ENCODE data around the gene ANKS1A. TPM values are rescaled to one million over a fixed set of nuclear protein-coding genes. Genes with fewer than 3 reads are reported as not detected.
"Not testable (repeated sequence)": the region's sequence is repeated elsewhere in the genome, so short reads cannot be mapped to it uniquely, and the experiment has no call there.

ANKS1A gene
- total RNA-seq, 1 experiment from 2014 or later, result 35.0 TPM

DNA sequence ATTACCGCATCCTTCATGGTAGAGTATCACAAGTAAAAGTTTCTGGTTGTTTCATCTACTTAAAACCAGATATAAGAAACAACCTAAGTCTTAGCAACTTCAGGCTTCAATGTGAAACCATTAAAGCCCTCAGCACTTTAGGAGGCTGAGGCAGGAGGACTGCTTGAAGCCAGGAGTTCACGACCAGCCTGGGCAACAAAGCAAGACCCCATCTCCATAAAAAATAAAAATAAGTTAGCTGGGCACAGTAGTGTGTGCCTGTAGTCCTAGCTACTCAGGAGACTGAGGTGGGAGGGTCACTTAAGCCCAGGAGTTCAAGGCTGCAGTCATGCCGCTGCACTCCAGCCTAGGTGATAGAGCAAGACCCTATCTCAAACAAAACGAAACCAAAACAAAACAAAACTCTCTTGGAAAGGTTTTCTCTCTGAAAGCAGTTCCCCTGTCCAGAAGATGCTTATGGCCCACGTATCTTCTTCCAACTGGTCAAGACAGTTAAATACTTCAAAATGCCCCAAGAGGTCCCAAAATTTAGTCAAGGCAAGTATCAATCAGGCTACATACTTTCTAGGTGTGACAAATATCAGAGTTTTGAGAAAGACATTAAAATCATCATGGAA, 11.1 kb upstream of the ANKS1A start:
- POLR2A ChIA-PET, result no interaction called here
- peaks cover 17% of the 10 kb centered on the region for H3K4me1 Mint-ChIP-seq
- DNase-seq (ENCODE audit: low spot score), result no peak

DNA sequence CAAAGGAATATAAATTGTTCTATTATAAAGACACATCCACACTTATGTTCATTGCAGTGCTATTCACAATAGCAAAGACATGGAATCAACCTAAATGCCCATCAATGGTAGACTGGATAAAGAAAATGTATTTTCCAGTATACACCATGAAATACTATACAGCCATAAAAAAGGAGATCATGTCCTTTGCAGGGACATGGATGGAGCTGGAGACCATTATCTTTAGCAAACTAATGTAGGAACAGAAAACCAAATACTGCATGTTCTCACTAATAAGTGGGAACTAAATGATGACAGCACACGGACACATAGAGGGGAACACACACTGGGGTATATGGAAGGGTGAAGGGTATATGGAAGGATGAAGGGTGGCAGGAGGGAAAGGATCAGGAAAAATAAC, 5.0 kb upstream of the ANKS1A start:
- CTCF ChIA-PET; DNase-seq (ENCODE audit: low spot score); H3K27me3 Mint-ChIP-seq (ENCODE audit: low read depth); POLR2A ChIA-PET; H3K4me3 Mint-ChIP-seq; ATAC-seq; H3K9me3 Mint-ChIP-seq; H3K27ac Mint-ChIP-seq; H3K4me1 Mint-ChIP-seq: not testable (repeated sequence)
- H3K36me3 Mint-ChIP-seq, result peaks cover 36% of the 10 kb centered on the region

More for the DNA sequence above, 11.1 kb upstream of the ANKS1A start:
- peak; percentile 50; the same call in 1 of the 2 replicates for TF ChIP-seq ZNF121 (CRISPR knock-in tag; IDR thresholded peaks at IDR 0.05)
- TF ChIP-seq GRHL2 (CRISPR knock-in tag; IDR thresholded peaks at IDR 0.05; ENCODE audit: insufficient replicate concordance, severe bottlenecking), result no peak
- Mint-ChIP-seq H3K27me3 (ENCODE audit: low read depth) (no peaks in the 10 kb centered on the region), H3K27ac (no peak overlapping the region), H3K36me3 (peaks cover 39% of the 10 kb centered on the region), H3K4me3 (no peak overlapping the region), H3K9me3 (no peaks in the 10 kb centered on the region)
- CTCF ChIA-PET, result no interaction called here
- no peak for ATAC-seq

DNA sequence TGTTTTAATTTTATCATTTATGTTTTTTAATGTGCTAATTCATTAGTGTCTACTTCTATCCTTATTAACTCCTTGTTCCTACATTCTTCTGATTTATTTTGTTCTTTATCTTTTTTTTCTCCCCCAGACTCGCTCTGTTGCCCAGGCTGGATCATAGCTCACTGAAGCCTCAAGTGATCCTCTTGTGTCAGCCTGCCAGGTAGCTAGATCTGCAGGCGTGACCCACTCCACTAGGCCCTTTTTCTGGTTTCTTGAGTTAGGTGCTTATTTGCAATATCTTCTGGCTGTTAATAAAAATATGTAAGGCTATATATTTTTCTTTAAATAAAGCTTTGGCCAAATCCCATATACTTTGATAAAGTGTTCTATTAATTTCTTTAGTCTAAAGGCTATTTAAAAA, 4.1 kb upstream of the ANKS1A start:
- DNase-seq (ENCODE audit: low spot score) (no peak), ATAC-seq (no peak)
- Mint-ChIP-seq H3K36me3 (peaks cover 29% of the 10 kb centered on the region), H3K4me1 (peaks cover 4% of the 10 kb centered on the region), H3K27ac (no peak overlapping the region), H3K4me3 (no peak overlapping the region), H3K9me3 (peaks cover 3% of the 10 kb centered on the region; the same call in 1 of the 2 replicates), H3K27me3 (ENCODE audit: low read depth) (no peaks in the 10 kb centered on the region)
- ChIA-PET CTCF (no interaction called here), POLR2A (no interaction called here)
- no peak for TF ChIP-seq FOXP1 (CRISPR knock-in tag; IDR thresholded peaks at IDR 0.05; ENCODE audit: borderline replicate concordance)
- TF ChIP-seq, protein P1, sequence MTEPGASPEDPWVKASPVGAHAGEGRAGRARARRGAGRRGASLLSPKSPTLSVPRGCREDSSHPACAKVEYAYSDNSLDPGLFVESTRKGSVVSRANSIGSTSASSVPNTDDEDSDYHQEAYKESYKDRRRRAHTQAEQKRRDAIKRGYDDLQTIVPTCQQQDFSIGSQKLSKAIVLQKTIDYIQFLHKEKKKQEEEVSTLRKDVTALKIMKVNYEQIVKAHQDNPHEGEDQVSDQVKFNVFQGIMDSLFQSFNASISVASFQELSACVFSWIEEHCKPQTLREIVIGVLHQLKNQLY (CRISPR knock-in tag; IDR thresholded peaks at IDR 0.05), result no peak
- no peak for TF ChIP-seq SP1 (CRISPR knock-in tag; conservative IDR thresholded peaks at IDR 0.05)
- TF ChIP-seq, protein P2, sequence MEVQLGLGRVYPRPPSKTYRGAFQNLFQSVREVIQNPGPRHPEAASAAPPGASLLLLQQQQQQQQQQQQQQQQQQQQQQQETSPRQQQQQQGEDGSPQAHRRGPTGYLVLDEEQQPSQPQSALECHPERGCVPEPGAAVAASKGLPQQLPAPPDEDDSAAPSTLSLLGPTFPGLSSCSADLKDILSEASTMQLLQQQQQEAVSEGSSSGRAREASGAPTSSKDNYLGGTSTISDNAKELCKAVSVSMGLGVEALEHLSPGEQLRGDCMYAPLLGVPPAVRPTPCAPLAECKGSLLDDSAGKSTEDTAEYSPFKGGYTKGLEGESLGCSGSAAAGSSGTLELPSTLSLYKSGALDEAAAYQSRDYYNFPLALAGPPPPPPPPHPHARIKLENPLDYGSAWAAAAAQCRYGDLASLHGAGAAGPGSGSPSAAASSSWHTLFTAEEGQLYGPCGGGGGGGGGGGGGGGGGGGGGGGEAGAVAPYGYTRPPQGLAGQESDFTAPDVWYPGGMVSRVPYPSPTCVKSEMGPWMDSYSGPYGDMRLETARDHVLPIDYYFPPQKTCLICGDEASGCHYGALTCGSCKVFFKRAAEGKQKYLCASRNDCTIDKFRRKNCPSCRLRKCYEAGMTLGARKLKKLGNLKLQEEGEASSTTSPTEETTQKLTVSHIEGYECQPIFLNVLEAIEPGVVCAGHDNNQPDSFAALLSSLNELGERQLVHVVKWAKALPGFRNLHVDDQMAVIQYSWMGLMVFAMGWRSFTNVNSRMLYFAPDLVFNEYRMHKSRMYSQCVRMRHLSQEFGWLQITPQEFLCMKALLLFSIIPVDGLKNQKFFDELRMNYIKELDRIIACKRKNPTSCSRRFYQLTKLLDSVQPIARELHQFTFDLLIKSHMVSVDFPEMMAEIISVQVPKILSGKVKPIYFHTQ (CRISPR knock-in tag; IDR thresholded peaks at IDR 0.05), result no peak
- TF ChIP-seq, protein P3, sequence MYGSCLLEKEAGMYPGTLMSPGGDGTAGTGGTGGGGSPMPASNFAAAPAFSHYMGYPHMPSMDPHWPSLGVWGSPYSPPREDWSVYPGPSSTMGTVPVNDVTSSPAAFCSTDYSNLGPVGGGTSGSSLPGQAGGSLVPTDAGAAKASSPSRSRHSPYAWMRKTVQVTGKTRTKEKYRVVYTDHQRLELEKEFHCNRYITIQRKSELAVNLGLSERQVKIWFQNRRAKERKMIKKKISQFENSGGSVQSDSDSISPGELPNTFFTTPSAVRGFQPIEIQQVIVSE (CRISPR knock-in tag; IDR thresholded peaks at IDR 0.05; ENCODE audit: borderline replicate concordance), result no peak
- no peak for TF ChIP-seq GRHL2 (CRISPR knock-in tag; IDR thresholded peaks at IDR 0.05; ENCODE audit: insufficient replicate concordance, severe bottlenecking)
- no peak for TF ChIP-seq TCF7 (CRISPR knock-in tag; IDR thresholded peaks at IDR 0.05; ENCODE audit: low read depth)
- TF ChIP-seq JUN (CRISPR knock-in tag; IDR thresholded peaks at IDR 0.05), result no peak
- TF ChIP-seq, protein P4, sequence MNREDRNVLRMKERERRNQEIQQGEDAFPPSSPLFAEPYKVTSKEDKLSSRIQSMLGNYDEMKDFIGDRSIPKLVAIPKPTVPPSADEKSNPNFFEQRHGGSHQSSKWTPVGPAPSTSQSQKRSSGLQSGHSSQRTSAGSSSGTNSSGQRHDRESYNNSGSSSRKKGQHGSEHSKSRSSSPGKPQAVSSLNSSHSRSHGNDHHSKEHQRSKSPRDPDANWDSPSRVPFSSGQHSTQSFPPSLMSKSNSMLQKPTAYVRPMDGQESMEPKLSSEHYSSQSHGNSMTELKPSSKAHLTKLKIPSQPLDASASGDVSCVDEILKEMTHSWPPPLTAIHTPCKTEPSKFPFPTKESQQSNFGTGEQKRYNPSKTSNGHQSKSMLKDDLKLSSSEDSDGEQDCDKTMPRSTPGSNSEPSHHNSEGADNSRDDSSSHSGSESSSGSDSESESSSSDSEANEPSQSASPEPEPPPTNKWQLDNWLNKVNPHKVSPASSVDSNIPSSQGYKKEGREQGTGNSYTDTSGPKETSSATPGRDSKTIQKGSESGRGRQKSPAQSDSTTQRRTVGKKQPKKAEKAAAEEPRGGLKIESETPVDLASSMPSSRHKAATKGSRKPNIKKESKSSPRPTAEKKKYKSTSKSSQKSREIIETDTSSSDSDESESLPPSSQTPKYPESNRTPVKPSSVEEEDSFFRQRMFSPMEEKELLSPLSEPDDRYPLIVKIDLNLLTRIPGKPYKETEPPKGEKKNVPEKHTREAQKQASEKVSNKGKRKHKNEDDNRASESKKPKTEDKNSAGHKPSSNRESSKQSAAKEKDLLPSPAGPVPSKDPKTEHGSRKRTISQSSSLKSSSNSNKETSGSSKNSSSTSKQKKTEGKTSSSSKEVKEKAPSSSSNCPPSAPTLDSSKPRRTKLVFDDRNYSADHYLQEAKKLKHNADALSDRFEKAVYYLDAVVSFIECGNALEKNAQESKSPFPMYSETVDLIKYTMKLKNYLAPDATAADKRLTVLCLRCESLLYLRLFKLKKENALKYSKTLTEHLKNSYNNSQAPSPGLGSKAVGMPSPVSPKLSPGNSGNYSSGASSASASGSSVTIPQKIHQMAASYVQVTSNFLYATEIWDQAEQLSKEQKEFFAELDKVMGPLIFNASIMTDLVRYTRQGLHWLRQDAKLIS (CRISPR knock-in tag; IDR thresholded peaks at IDR 0.05; ENCODE audit: borderline replicate concordance), result no peak
- TF ChIP-seq HMGA2 (CRISPR knock-in tag; IDR thresholded peaks at IDR 0.05), result no peak
- TF ChIP-seq ZBTB21 (CRISPR knock-in tag; IDR thresholded peaks at IDR 0.05; ENCODE audit: borderline replicate concordance), result no peak
- TF ChIP-seq, protein P5, sequence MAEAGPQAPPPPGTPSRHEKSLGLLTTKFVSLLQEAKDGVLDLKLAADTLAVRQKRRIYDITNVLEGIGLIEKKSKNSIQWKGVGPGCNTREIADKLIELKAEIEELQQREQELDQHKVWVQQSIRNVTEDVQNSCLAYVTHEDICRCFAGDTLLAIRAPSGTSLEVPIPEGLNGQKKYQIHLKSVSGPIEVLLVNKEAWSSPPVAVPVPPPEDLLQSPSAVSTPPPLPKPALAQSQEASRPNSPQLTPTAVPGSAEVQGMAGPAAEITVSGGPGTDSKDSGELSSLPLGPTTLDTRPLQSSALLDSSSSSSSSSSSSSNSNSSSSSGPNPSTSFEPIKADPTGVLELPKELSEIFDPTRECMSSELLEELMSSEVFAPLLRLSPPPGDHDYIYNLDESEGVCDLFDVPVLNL (CRISPR knock-in tag; IDR thresholded peaks at IDR 0.05; ENCODE audit: borderline replicate concordance, low read depth), result no peak
- no peak for TF ChIP-seq TP53 (CRISPR knock-in tag; IDR thresholded peaks at IDR 0.05)
- TF ChIP-seq FOXJ3 (CRISPR knock-in tag; IDR thresholded peaks at IDR 0.05; ENCODE audit: borderline replicate concordance), result no peak
- TF ChIP-seq TEAD4 (CRISPR knock-in tag; IDR thresholded peaks at IDR 0.05), result no peak
- no peak for TF ChIP-seq ELF4 (CRISPR knock-in tag; IDR thresholded peaks at IDR 0.05; ENCODE audit: low read depth)
- TF ChIP-seq, protein P6, sequence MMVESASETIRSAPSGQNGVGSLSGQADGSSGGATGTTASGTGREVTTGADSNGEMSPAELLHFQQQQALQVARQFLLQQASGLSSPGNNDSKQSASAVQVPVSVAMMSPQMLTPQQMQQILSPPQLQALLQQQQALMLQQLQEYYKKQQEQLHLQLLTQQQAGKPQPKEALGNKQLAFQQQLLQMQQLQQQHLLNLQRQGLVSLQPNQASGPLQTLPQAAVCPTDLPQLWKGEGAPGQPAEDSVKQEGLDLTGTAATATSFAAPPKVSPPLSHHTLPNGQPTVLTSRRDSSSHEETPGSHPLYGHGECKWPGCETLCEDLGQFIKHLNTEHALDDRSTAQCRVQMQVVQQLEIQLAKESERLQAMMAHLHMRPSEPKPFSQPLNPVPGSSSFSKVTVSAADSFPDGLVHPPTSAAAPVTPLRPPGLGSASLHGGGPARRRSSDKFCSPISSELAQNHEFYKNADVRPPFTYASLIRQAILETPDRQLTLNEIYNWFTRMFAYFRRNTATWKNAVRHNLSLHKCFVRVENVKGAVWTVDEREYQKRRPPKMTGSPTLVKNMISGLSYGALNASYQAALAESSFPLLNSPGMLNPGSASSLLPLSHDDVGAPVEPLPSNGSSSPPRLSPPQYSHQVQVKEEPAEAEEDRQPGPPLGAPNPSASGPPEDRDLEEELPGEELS (CRISPR knock-in tag; IDR thresholded peaks at IDR 0.05), result no peak

Data from WTC11 (cell line).